ENCODE data around the gene ARFGAP3.

Gene ARFGAP3

DNA sequence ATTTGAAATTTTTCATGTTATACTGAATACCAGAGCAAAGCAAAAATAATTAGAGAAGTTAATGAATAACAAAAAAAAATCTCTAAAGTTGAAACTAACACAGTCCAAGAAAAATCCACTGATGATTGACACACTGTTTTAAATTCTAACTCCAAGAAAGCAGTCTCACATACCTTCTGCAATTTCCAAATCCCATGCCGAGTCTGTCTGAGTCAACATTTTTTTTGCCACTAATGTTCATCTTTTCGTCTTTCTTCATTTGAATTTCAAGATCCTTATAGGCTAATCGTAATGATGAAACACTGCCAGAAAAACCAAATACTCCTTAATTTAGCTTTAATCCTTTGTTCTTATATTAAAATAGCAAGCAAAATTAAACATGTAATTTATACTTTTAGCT, 39.5 kb downstream of the ARFGAP3 start:
- TF ChIP-seq, protein P1, sequence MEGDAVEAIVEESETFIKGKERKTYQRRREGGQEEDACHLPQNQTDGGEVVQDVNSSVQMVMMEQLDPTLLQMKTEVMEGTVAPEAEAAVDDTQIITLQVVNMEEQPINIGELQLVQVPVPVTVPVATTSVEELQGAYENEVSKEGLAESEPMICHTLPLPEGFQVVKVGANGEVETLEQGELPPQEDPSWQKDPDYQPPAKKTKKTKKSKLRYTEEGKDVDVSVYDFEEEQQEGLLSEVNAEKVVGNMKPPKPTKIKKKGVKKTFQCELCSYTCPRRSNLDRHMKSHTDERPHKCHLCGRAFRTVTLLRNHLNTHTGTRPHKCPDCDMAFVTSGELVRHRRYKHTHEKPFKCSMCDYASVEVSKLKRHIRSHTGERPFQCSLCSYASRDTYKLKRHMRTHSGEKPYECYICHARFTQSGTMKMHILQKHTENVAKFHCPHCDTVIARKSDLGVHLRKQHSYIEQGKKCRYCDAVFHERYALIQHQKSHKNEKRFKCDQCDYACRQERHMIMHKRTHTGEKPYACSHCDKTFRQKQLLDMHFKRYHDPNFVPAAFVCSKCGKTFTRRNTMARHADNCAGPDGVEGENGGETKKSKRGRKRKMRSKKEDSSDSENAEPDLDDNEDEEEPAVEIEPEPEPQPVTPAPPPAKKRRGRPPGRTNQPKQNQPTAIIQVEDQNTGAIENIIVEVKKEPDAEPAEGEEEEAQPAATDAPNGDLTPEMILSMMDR (IDR thresholded peaks at IDR 0.05; ENCODE audit: extremely low read depth, missing control alignments), result no peak
- no peak for DNase-seq (ENCODE audit: low spot score)

DNA sequence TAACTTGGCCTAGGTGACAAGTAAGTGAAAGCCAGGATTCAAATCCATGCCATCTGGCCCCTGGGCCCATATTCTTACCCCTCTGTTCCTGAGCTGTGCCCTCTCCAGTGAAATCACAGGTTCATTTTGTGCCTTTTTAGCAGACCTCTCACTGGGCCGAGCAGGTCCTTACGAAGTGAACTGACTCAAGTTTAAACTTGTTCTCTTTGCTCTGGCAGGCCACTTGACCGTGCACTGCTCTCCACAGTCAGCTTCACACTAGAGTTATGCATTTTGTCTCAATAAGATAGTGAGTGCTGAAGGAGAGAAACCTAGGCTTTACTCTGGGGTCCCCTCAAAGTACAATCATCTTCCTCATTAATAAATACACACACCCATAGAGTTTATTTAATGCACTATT, 40.7 kb downstream of the ARFGAP3 start:
- no peak for DNase-seq (ENCODE audit: low spot score)
- TF ChIP-seq, protein P1 (IDR thresholded peaks at IDR 0.05; ENCODE audit: extremely low read depth, missing control alignments), result no peak

DNA sequence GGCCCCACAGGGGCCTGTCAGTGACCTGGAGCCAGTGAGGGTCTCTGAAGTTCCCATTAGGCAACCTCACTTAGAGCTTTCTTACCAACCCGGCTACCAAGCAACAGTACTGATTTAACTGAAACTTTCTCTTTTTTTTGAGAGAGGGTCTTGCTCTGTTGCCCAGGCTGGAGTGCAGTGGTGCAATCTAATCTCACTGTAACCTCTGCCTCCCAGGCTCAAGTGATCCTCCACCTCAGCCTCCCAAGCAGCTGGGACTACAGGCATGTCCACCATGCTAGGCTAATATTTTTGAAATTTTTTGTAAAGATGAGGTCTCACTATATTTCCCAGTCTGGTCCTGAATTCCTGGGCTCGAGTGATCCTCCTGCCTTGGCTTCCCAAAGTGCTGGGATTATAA, 42.5 kb downstream of the ARFGAP3 start:
- no peak for DNase-seq (ENCODE audit: low spot score)

DNA sequence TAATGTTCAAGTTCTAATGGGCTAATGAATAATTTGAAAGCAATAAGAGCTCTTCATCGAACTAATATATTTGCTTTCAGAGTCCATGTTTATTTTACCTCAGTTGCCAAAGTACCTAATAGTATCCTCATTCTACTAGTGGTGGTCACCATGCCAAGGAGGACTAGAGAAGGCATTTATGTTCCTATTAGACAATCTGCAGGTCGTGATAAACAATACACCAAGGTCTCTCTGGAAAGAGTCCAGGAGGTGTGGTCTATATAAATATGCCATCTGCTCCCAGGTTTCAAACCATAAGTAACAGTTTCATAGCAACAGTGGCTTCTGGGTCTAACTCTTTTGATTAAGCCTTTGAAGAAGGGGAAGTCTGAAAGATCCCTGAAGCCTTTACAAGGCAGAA, 42.9 kb downstream of the ARFGAP3 start:
- TF ChIP-seq, protein P1 (IDR thresholded peaks at IDR 0.05; ENCODE audit: extremely low read depth, missing control alignments), result no peak
- no peak for DNase-seq (ENCODE audit: low spot score)

More for the DNA sequence above, 42.5 kb downstream of the ARFGAP3 start:
- TF ChIP-seq, protein P1 (IDR thresholded peaks at IDR 0.05; ENCODE audit: extremely low read depth, missing control alignments), result no peak

DNA sequence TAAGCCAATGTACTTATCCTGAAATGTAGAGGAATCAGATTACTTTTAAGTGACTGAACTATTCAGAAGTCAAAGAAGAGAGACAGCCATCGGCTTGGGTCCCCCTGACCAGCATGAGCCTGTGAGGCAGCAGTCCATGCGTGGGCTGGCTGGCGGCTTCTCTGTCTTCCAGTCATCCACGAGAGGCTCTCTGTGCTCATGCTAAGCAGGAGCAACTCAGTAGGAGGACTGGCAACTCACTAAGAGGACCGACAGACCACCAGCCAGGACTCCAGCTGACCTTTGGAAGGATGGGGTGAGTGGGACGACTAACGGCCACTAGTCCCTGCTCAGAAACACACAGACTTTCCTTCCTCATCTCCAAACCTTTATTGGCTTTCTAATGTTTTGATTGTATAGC, 43.6 kb downstream of the ARFGAP3 start:
- DNase-seq (ENCODE audit: low spot score), result no peak
- TF ChIP-seq, protein P1 (IDR thresholded peaks at IDR 0.05; ENCODE audit: extremely low read depth, missing control alignments), result no peak

DNA sequence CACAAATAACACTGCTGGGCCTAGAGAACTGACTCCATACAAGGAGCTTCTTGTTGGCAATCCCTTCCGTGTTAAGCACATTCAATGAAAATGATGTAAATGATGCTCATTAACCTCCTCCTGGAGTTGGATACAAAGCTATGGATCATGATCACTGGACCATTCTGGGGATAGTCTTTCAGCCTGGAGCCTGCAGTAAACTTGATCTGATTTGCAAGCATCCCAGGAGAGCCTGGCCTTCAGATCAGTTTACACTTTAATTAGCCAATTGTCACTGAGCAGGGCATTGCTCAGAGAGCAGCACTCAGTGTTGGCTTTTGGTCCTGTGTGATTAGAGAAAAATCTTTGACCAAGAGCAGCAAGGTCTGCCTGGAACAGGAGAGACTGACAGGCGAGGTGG, 45.6 kb downstream of the ARFGAP3 start:
- TF ChIP-seq, protein P1 (IDR thresholded peaks at IDR 0.05; ENCODE audit: extremely low read depth, missing control alignments), result no peak

DNA sequence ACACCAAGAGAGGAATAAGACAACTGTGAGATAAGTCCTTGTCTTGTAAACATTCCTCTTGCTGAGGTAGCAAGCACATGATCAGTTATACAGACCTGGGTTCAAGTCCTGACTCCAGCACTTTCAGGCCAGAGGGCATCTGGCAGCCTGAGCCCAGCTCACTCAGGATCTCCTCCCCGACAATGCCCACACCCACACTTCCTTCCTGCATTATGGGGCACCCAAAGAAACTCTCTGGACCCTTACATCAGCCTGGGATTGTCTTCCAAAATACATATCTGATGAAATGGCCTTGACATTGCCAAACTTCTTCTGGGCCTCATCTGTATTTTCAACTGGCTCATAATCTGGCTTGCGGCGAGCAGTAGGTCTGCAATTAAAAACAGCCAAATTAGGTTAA, 48.6 kb downstream of the ARFGAP3 start:
- TF ChIP-seq, protein P1 (IDR thresholded peaks at IDR 0.05; ENCODE audit: extremely low read depth, missing control alignments), result no peak
- no peak for DNase-seq (ENCODE audit: low spot score)

More for the DNA sequence above, 45.6 kb downstream of the ARFGAP3 start:
- no peak for DNase-seq (ENCODE audit: low spot score)

Measured in GM20000 (cell line).